ENCODE measurements around the gene AGT.

- no peak for TF ChIP-seq POLR2A (IDR thresholded peaks at IDR 0.05)
- TF ChIP-seq CTCF (IDR thresholded peaks at IDR 0.05): no peak
Observed at GRCh38 chr1:230701434-230701833, 12.5 kb downstream of the AGT start.
